DND-41 (cell line): Measurements from ENCODE around the gene PRIMA1.

Experiments used
- CTCF ChIP-seq: IDR thresholded peaks from 2 replicates; pipeline ENCODE4 v1.5.1; 2012; ENCODE audit warnings: borderline replicate concordance, low read length, moderate library complexity, mild to moderate bottlenecking; ENCODE audit not compliant: poor library complexity, severe bottlenecking; ENCODE audit errors: extremely low read depth
- EZH2 ChIP-seq: IDR thresholded peaks from 3 replicates; pipeline ENCODE4 v1.6.1; 2012; ENCODE audit warnings: borderline replicate concordance, low read depth, mild to moderate bottlenecking, moderate library complexity, low read length, inconsistent platforms; ENCODE audit not compliant: severe bottlenecking

- TF ChIP-seq CTCF (no peak), EZH2 (no peak)
These were observed 100.0 kb downstream of the PRIMA1 start for GRCh38 chr14:93688239-93688666.
